HEK293 (cell line): ENCODE data around the gene PSTK.

Experiments used
- CTCF ChIP-seq: fragments of 450-650 bp; formaldehyde crosslinking; IDR thresholded peaks from 2 replicates; pipeline ENCODE4 v1.5.1; 2016; ENCODE audit warnings: missing biosample characterization, missing genetic modification characterization
- GFI1B ChIP-seq: fragments of 450-650 bp; formaldehyde crosslinking; IDR thresholded peaks from 2 replicates; pipeline ENCODE4 v1.5.1; 2016; ENCODE audit warnings: missing biosample characterization, missing genetic modification characterization
- ZFP41 ChIP-seq: fragments of 450-650 bp; formaldehyde crosslinking; IDR thresholded peaks from 2 replicates; pipeline ENCODE4 v1.5.1; 2016; ENCODE audit warnings: missing biosample characterization, missing genetic modification characterization, borderline replicate concordance
- ZNF341 ChIP-seq: fragments of 450-650 bp; formaldehyde crosslinking; IDR thresholded peaks from 2 replicates; pipeline ENCODE4; 2016; ENCODE audit warnings: low read depth, missing biosample characterization, missing genetic modification characterization
- ZNF548 ChIP-seq: fragments of 450-650 bp; formaldehyde crosslinking; IDR thresholded peaks from 2 replicates; pipeline ENCODE4 v1.5.1; 2016; ENCODE audit warnings: missing biosample characterization, missing genetic modification characterization
- ZNF777 ChIP-seq: fragments of 450-650 bp; formaldehyde crosslinking; IDR thresholded peaks from 2 replicates; pipeline ENCODE4 v1.5.1; 2017; ENCODE audit warnings: missing biosample characterization, missing genetic modification characterization, borderline replicate concordance

- TF ChIP-seq CTCF (no peak), ZFP41 (tag by site-specific recombination) (no peak), ZNF341 (no peak), ZNF777 (tag by site-specific recombination) (no peak), ZNF548 (no peak), GFI1B (tag by site-specific recombination) (no peak)
These were observed 22.7 kb upstream of the PSTK start for GRCh38 chr10:122957474-122957873.
